Measurements from ENCODE around the gene MOB3A. TPM values are rescaled to one million over a fixed set of nuclear protein-coding genes. Genes with fewer than 3 reads are reported as not detected.

MOB3A gene
- total and polyA plus RNA-seq, 9 of the 15 experiments (the other 6 are each of a cell fraction or from before 2014, with no cell fraction given), result 1.1 to 24.1 (median 6.0) TPM

GRCh38 chr19:2060884-2061494, 35.1 kb downstream of the MOB3A start (continued):
- TF ChIP-seq TRIM25 (IDR thresholded peaks at IDR 0.05; ENCODE audit: borderline replicate concordance) (no peak), SNIP1 (IDR thresholded peaks at IDR 0.05; ENCODE audit: low read depth) (no peak), IRF1 (CRISPR knock-in tag; IDR thresholded peaks at IDR 0.05; ENCODE audit: borderline replicate concordance) (no peak), ZNF512 (tag; IDR thresholded peaks at IDR 0.05) (no peak), TAF15 (IDR thresholded peaks at IDR 0.05; ENCODE audit: low read depth, low read length) (no peak), ZFP36 (IDR thresholded peaks at IDR 0.05; ENCODE audit: low read depth, low read length, partially characterized antibody) (no peak), POU5F1 (IDR thresholded peaks at IDR 0.05; ENCODE audit: borderline replicate concordance, low read depth, low read length, partially characterized antibody) (no peak), MNT (conservative IDR thresholded peaks at IDR 0.05) (no peak; a peak in 2 of 4 replicates), SMC3 (conservative IDR thresholded peaks at IDR 0.05; ENCODE audit: insufficient read depth, low read depth, low read length) (no peak), ZBTB11 (CRISPR knock-in tag; IDR thresholded peaks at IDR 0.05) (peak in 1 of 3 experiments; percentile 19; a peak in 1 of 6 replicates), ZNF311 (CRISPR knock-in tag; IDR thresholded peaks at IDR 0.05) (0 out of 2 replicates have a peak, but pooled peaks have one; percentile 34), HDAC1 (IDR thresholded peaks at IDR 0.05) (peak in 1 of 2 experiments; percentile 75; a peak in 2 of 4 replicates), MXI1 (IDR thresholded peaks at IDR 0.05; ENCODE audit: low read depth, low read length) (no peak), ZNF586 (CRISPR knock-in tag; conservative IDR thresholded peaks at IDR 0.05) (no peak), ZFX (CRISPR knock-in tag; IDR thresholded peaks at IDR 0.05) (peak; percentile 60)

Data from K562 (cell line).